Trophoblast cell (in vitro differentiated cells and primary cell): ENCODE measurements around the gene PCBD1.

Experiments used
- DNase-seq, 2 donors: peaks; one replicate each; pipeline ENCODE4 v3.0.0-alpha.2; 2016
- H2AFZ ChIP-seq: 2 replicates; pipeline ENCODE4 v1.6.1; 2013; ENCODE audit warnings: low read length, moderate library complexity, mild to moderate bottlenecking; ENCODE audit not compliant: insufficient read depth, poor library complexity
- H2AK5ac ChIP-seq: 2 replicates; pipeline ENCODE4 v1.6.1; 2013; ENCODE audit warnings: mild to moderate bottlenecking, low read length
- H2BK120ac ChIP-seq: 2 replicates; pipeline ENCODE4 v1.6.1; 2013; ENCODE audit warnings: low read length, mild to moderate bottlenecking, moderate library complexity; ENCODE audit not compliant: insufficient read depth, poor library complexity
- H2BK12ac ChIP-seq: 2 replicates; pipeline ENCODE4 v1.6.1; 2013; ENCODE audit warnings: mild to moderate bottlenecking, low read length, moderate library complexity
- H2BK5ac ChIP-seq: 2 replicates; pipeline ENCODE4 v1.6.1; 2013; ENCODE audit warnings: low read length, low read depth, moderate library complexity, mild to moderate bottlenecking; ENCODE audit not compliant: poor library complexity
- H3K14ac ChIP-seq: 2 replicates; pipeline ENCODE4 v1.6.1; 2013; ENCODE audit warnings: mild to moderate bottlenecking, low read length
- H3K18ac ChIP-seq: 2 replicates; pipeline ENCODE4 v1.6.1; 2013; ENCODE audit warnings: mild to moderate bottlenecking, low read length
- H3K23ac ChIP-seq: 2 replicates; pipeline ENCODE4 v1.6.1; 2013; ENCODE audit warnings: low read length
- H3K27ac ChIP-seq: 2 replicates; pipeline ENCODE4 v1.5.1; 2013; ENCODE audit warnings: low read depth, mild to moderate bottlenecking, inconsistent platforms, low read length, moderate library complexity
- H3K27me3 ChIP-seq: 2 replicates; pipeline ENCODE4 v1.6.1; 2013; ENCODE audit warnings: inconsistent platforms, mild to moderate bottlenecking, low read length, moderate library complexity; ENCODE audit not compliant: insufficient read depth
- H3K36me3 ChIP-seq, 2 experiments: 1 replicate in 1 of 2; 2 replicates in 1 of 2; pipeline ENCODE4 v1.6.1; 2013; ENCODE audit warnings: low read length in 2 of 2, mild to moderate bottlenecking in 2 of 2, moderate library complexity in 1 of 2; ENCODE audit not compliant: insufficient read depth in 2 of 2, control insufficient read depth in 1 of 2
- H3K4ac ChIP-seq: 2 replicates; pipeline ENCODE4 v1.6.1; 2013; ENCODE audit warnings: low read depth, mild to moderate bottlenecking, low read length, moderate library complexity
- H3K4me1 ChIP-seq, 2 experiments: 1 replicate in 1 of 2; 2 replicates in 1 of 2; pipeline ENCODE4 v1.6.1; 2013; ENCODE audit warnings: low read length in 2 of 2, mild to moderate bottlenecking in 2 of 2, moderate library complexity in 1 of 2; ENCODE audit not compliant: insufficient read depth in 2 of 2, control insufficient read depth in 1 of 2
- H3K4me2 ChIP-seq: 2 replicates; pipeline ENCODE4 v1.6.1; 2013; ENCODE audit warnings: inconsistent platforms, mild to moderate bottlenecking, low read length, moderate library complexity
- H3K4me3 ChIP-seq: 2 replicates; pipeline ENCODE4 v1.5.1; 2013; ENCODE audit warnings: mild to moderate bottlenecking, low read depth, low read length, inconsistent platforms
- H3K79me1 ChIP-seq: one replicate; pipeline ENCODE4 v1.6.1; 2013; ENCODE audit warnings: low read length
- H3K79me2 ChIP-seq: 2 replicates; pipeline ENCODE4 v1.6.1; 2013; ENCODE audit warnings: low read length, mild to moderate bottlenecking; ENCODE audit not compliant: control insufficient read depth, insufficient read depth, poor library complexity
- H3K9ac ChIP-seq: 2 replicates; pipeline ENCODE4 v1.6.1; 2013; ENCODE audit warnings: mild to moderate bottlenecking, low read length
- H3K9me3 ChIP-seq: 2 replicates; pipeline ENCODE4 v1.6.1; 2013; ENCODE audit warnings: low read depth, mild to moderate bottlenecking, control low read depth, inconsistent platforms, low read length; ENCODE audit not compliant: insufficient read depth
- H4K12ac ChIP-seq: 2 replicates; pipeline ENCODE4 v1.6.1; 2013; ENCODE audit warnings: low read depth, mild to moderate bottlenecking, low read length, moderate library complexity
- H4K8ac ChIP-seq: 2 replicates; pipeline ENCODE4 v1.6.1; 2013; ENCODE audit warnings: low read depth, mild to moderate bottlenecking, low read length, moderate library complexity
- H4K91ac ChIP-seq: one replicate; pipeline ENCODE4 v1.6.1; 2013; ENCODE audit warnings: low read depth, mild to moderate bottlenecking, low read length, moderate library complexity
- WGBS: extraction: QIAGEN DNeasy Blood & Tissue Kit; methylation state at CpG from one replicate; pipeline ENCODE4 v1.1.7; 2013; ENCODE audit warnings: missing lambda C conversion rate; ENCODE audit not compliant: insufficient read length, insufficient coverage; ENCODE audit errors: extremely low coverage; 5-methylcytosine and 5-hydroxymethylcytosine counted together

The PCBD1 gene

DNA sequence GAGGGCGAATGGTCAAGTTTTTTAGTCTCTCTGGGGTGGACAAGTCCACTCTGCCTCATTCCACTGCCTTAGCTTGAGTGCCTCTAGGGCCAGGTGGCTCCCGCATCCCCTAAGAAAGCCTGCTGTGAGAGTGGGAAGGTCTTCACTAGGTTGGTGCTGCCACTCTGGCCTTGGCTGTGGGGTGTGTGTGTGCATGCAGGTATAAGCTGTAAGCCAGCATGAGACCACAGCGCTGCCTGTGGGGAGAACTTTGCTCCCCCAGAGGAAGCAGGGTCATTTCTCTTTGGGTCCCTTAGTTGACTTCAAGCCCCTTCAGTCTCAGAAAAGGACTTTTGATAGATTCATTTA is 25.5 kb upstream of the PCBD1 start:
- H3K9ac ChIP-seq, result no peak overlapping the region
- H3K36me3 ChIP-seq, result no peaks in the 10 kb centered on the region
- H3K4me2 ChIP-seq, result no peak overlapping the region
- no peak overlapping the region for H2BK5ac ChIP-seq
- no peak overlapping the region for H3K14ac ChIP-seq
- no peak overlapping the region for H3K4ac ChIP-seq
- H3K4me1 ChIP-seq, result no peaks in the 10 kb centered on the region
- no peak overlapping the region for H2BK12ac ChIP-seq
- no peak overlapping the region for H4K91ac ChIP-seq
- H3K79me1 ChIP-seq, result no peaks in the 10 kb centered on the region
- H4K8ac ChIP-seq, result no peak overlapping the region
- no peak for DNase-seq
- no peak overlapping the region for H2AK5ac ChIP-seq
- no peak overlapping the region for H3K27ac ChIP-seq
- H2AFZ ChIP-seq, result no peak overlapping the region
- no peak overlapping the region for H3K18ac ChIP-seq
- WGBS, result no CpG with 5 or more reads among the region's 3 CpGs
- H3K79me2 ChIP-seq, result no peaks in the 10 kb centered on the region
- H4K12ac ChIP-seq, result no peak overlapping the region
- H2BK120ac ChIP-seq, result no peak overlapping the region
- H3K27me3 ChIP-seq, result peaks cover 2% of the 10 kb centered on the region
- H3K4me3 ChIP-seq, result no peak overlapping the region
- H3K23ac ChIP-seq, result no peak overlapping the region
- H3K9me3 ChIP-seq, result peaks cover 7% of the 10 kb centered on the region

DNA sequence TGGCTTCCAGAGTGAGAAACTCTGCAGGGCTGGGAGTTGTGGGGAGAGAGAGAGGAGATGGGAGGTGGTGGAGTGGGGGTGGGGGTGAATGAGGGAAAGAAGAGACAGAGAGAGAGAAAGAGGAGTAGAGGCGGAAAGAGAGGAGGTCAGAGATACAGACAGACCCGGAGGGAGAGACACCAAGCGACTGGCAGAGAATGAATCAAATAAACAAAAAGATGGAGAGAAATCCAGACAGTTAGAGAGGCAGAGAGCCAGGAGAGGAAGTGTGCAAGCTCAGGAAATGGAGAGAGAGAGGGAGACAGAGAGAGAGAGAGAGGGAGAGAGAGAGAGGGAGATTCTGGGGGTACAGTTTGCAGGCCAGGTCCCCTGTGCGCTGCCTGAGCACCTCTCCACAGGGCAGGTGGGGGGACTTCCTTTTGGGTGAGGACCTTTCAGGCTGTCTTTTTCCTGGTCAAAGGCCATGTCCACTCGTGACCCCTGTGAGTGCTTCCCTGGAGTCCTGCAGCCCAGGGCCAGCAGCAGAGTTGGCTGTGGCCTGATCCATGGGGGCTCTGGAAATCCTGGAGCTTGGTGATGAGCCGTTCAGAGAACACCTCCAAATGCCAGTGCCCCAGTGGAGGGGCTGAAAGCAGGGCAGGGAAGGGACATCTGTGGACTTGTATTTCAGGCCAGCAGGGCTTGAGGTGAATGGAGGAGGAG is 25.0 kb upstream of the PCBD1 start:
- WGBS, result no CpG with 5 or more reads among the region's 6 CpGs
- H2BK120ac ChIP-seq, result no peak overlapping the region
- no peaks in the 10 kb centered on the region for H3K4me1 ChIP-seq
- no peak overlapping the region for H3K4me3 ChIP-seq
- no peak overlapping the region for H4K8ac ChIP-seq
- no peak for DNase-seq
- no peak overlapping the region for H3K9ac ChIP-seq
- H3K14ac ChIP-seq, result no peak overlapping the region
- no peak overlapping the region for H4K91ac ChIP-seq
- H4K12ac ChIP-seq, result no peak overlapping the region
- no peak overlapping the region for H3K4ac ChIP-seq
- H3K23ac ChIP-seq, result no peak overlapping the region
- no peak overlapping the region for H2BK5ac ChIP-seq
- H3K4me2 ChIP-seq, result no peak overlapping the region
- H3K79me1 ChIP-seq, result no peaks in the 10 kb centered on the region
- no peaks in the 10 kb centered on the region for H3K79me2 ChIP-seq
- H3K9me3 ChIP-seq, result peaks cover 7% of the 10 kb centered on the region
- H3K27me3 ChIP-seq, result peaks cover 2% of the 10 kb centered on the region
- H3K27ac ChIP-seq, result no peak overlapping the region
- H2BK12ac ChIP-seq, result no peak overlapping the region
- H3K18ac ChIP-seq, result no peak overlapping the region
- H2AK5ac ChIP-seq, result no peak overlapping the region
- no peak overlapping the region for H2AFZ ChIP-seq
- no peaks in the 10 kb centered on the region for H3K36me3 ChIP-seq

DNA sequence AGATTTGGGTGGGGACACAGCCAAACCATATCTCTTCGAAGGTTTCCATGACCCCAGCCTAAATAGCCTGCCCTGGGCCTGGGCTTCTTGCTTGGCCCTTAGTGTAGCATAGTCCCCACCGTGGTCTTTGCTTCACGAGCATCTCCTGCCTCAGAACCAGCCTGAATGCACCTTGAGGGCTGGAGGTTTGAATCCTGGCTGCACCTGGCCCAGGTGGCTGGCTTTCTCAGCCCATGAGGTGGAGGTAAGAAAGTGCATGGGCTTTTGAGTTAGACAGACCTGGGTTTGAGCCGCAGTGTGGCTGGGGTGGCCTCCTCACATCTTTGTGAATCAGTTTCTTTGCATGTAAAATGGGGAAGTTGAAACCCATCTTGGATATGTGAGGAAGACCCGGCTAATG is 24.2 kb upstream of the PCBD1 start:
- no peak overlapping the region for H2BK12ac ChIP-seq
- no peak overlapping the region for H4K91ac ChIP-seq
- H3K4me1 ChIP-seq, result no peaks in the 10 kb centered on the region
- no peak overlapping the region for H3K4me3 ChIP-seq
- no peak overlapping the region for H3K4me2 ChIP-seq
- WGBS, result no CpG with 5 or more reads among the region's 5 CpGs
- no peak overlapping the region for H3K4ac ChIP-seq
- H3K9ac ChIP-seq, result no peak overlapping the region
- H3K36me3 ChIP-seq, result no peaks in the 10 kb centered on the region
- DNase-seq, result no peak
- no peak overlapping the region for H4K8ac ChIP-seq
- H3K27me3 ChIP-seq, result peaks cover 2% of the 10 kb centered on the region
- no peak overlapping the region for H2AFZ ChIP-seq
- no peak overlapping the region for H2BK120ac ChIP-seq
- no peak overlapping the region for H2AK5ac ChIP-seq
- no peak overlapping the region for H3K14ac ChIP-seq
- no peak overlapping the region for H3K27ac ChIP-seq
- H3K79me2 ChIP-seq, result no peaks in the 10 kb centered on the region
- no peaks in the 10 kb centered on the region for H3K79me1 ChIP-seq
- peaks cover 6% of the 10 kb centered on the region for H3K9me3 ChIP-seq
- no peak overlapping the region for H4K12ac ChIP-seq
- H2BK5ac ChIP-seq, result no peak overlapping the region
- H3K23ac ChIP-seq, result no peak overlapping the region
- H3K18ac ChIP-seq, result no peak overlapping the region

DNA sequence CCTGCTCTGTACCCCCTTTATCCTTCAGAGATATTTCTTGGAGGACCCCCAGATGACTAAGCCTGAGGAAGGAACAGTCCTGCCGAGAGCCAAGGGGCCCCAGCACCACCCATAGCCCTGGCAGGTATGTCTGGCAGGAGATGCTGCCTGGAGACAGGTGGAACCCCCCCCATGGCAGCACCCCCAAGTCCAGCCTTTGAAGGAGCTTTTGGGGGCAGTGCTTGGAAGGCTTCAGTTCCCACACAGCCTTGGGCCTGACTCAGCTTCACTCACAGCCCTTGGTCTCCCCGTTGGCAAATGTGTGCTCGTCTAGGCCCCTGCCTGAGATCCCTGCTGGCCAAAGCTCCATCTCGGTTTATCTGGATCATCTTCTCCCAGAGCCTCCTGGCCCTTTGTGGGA is 23.0 kb upstream of the PCBD1 start:
- Histone ChIP-seq H3K4me3 (no peak overlapping the region), H4K8ac (no peak overlapping the region), H3K14ac (no peak overlapping the region), H4K12ac (no peak overlapping the region), H3K4me1 (no peaks in the 10 kb centered on the region), H3K23ac (no peak overlapping the region), H3K9me3 (peaks cover 6% of the 10 kb centered on the region), H3K9ac (no peak overlapping the region), H3K4me2 (no peak overlapping the region), H4K91ac (no peak overlapping the region), H3K79me2 (no peaks in the 10 kb centered on the region), H2BK120ac (no peak overlapping the region), H3K27me3 (peaks cover 2% of the 10 kb centered on the region), H2AK5ac (no peak overlapping the region), H2AFZ (no peak overlapping the region), H2BK5ac (no peak overlapping the region), H3K4ac (no peak overlapping the region), H2BK12ac (no peak overlapping the region), H3K36me3 (no peaks in the 10 kb centered on the region), H3K27ac (no peak overlapping the region), H3K79me1 (no peaks in the 10 kb centered on the region), H3K18ac (no peak overlapping the region)
- no peak for DNase-seq
- WGBS, result no CpG with 5 or more reads among the region's 4 CpGs
